Fibroblast of lung (primary cell): ENCODE data around the gene KIAA1755. TPM values are rescaled to one million over a fixed set of nuclear protein-coding genes. Genes with fewer than 3 reads are reported as not detected.

Experiments used
- DNase-seq, 2 donors: peaks; one replicate each; pipeline versions ENCODE4 v3.0.0 to v3.0.0-alpha.2; 2010; ENCODE audit warnings: low read depth in 2 of 2
- H2AFZ ChIP-seq: 2 replicates; pipeline ENCODE4 v1.5.1; 2012; ENCODE audit warnings: low read length, control low read depth, inconsistent platforms
- H3K27ac ChIP-seq: 2 replicates; pipeline ENCODE4 v1.5.1; 2011; ENCODE audit warnings: low read length, control low read depth; ENCODE audit not compliant: insufficient read depth
- H3K27me3 ChIP-seq: 2 replicates; pipeline ENCODE4 v1.5.1; 2011; ENCODE audit warnings: mild to moderate bottlenecking, low read length; ENCODE audit not compliant: control insufficient read depth, insufficient read depth
- H3K36me3 ChIP-seq: 2 replicates; pipeline ENCODE4 v1.5.1; 2011; ENCODE audit warnings: low read length; ENCODE audit not compliant: control insufficient read depth, insufficient read depth
- H3K4me1 ChIP-seq: 2 replicates; pipeline ENCODE4 v1.5.1; 2011; ENCODE audit warnings: low read length; ENCODE audit not compliant: control insufficient read depth, insufficient read depth; ENCODE audit errors: extremely low read depth
- H3K4me2 ChIP-seq: 2 replicates; pipeline ENCODE4 v1.5.1; 2011; ENCODE audit warnings: low read length, control low read depth; ENCODE audit not compliant: insufficient read depth; ENCODE audit errors: extremely low read depth
- H3K4me3 ChIP-seq, 4 experiments: fragments of 200-600 bp in 1 of 4; sonication (generic) in 1 of 4; replicated peaks in 1 of 4; 2 replicates each; pipeline ENCODE4 v1.5.1; 2011 to 2016; ENCODE audit warnings: low read length in 4 of 4, low read depth in 3 of 4, mild to moderate bottlenecking in 3 of 4, control low read depth in 2 of 4, inconsistent platforms in 1 of 4, mixed read lengths in 1 of 4; ENCODE audit not compliant: insufficient read depth in 1 of 4; ENCODE audit errors: control extremely low read depth in 1 of 4
- H3K79me2 ChIP-seq: 2 replicates; pipeline ENCODE4 v1.5.1; 2012; ENCODE audit warnings: mild to moderate bottlenecking, low read length, inconsistent platforms; ENCODE audit not compliant: control insufficient read depth, insufficient read depth
- H3K9ac ChIP-seq: 2 replicates; pipeline ENCODE4 v1.5.1; 2011; ENCODE audit warnings: mild to moderate bottlenecking, low read length, control low read depth; ENCODE audit not compliant: insufficient read depth
- H3K9me3 ChIP-seq: 2 replicates; pipeline ENCODE4 v1.5.1; 2012; ENCODE audit warnings: low read depth, low read length; ENCODE audit not compliant: control insufficient read depth, insufficient read depth
- H4K20me1 ChIP-seq: 2 replicates; pipeline ENCODE4 v1.5.1; 2011; ENCODE audit warnings: low read length; ENCODE audit not compliant: control insufficient read depth, insufficient read depth; ENCODE audit errors: extremely low read depth
- CTCF ChIP-seq, 2 donors: IDR thresholded peaks in 1 of 2; conservative IDR thresholded peaks in 1 of 2; 1 replicate in 1 of 2; 2 replicates in 1 of 2; pipeline ENCODE4 v1.5.1; 2011 to 2012; ENCODE audit warnings: low read length in 2 of 2, control low read depth in 1 of 2, inconsistent platforms in 1 of 2, low read depth in 1 of 2, mild to moderate bottlenecking in 1 of 2
- EZH2 ChIP-seq: IDR thresholded peaks from 2 replicates; pipeline ENCODE4 v1.5.1; 2012; ENCODE audit warnings: low read length, control low read depth, mild to moderate bottlenecking; ENCODE audit errors: missing control alignments
- polyA plus RNA-seq, 2 donors: library from polyadenylated mRNA; depleted of rRNA in 1 of 2; stranded (reverse) in 1 of 2; unstranded in 1 of 2; fragments of >200 nt; gene quantifications; 2 replicates each; pipeline ENCODE4 v1.2.1, GENCODE V29; 2011 to 2012; ENCODE audit warnings: missing spikeins in 1 of 2
- total RNA-seq: library from RNA; depleted of rRNA; stranded (reverse); fragments of >200 nt; gene quantifications from 2 replicates; pipeline ENCODE4 v1.2.1, GENCODE V29; 2014

The KIAA1755 gene
- total and polyA plus RNA-seq, 2 donors (not counting 1 experiment from before 2014, with no cell fraction given): 0.60 to 2.8 TPM

GRCh38 chr20:38267296-38267695 is 6.8 kb upstream of the KIAA1755 start:
- peaks cover 11% of the 10 kb centered on the region for H3K4me1 ChIP-seq
- TF ChIP-seq CTCF (conservative IDR thresholded peaks at IDR 0.05 in 1 of 2, IDR thresholded peaks at IDR 0.05 in 1 of 2; ENCODE audit: low read depth in 1 of 2, low read length in 2 of 2) (no peak), EZH2 (no peak)
- no peaks in the 10 kb centered on the region for H3K27me3 ChIP-seq
- no peak overlapping the region for H3K27ac ChIP-seq
- no peak overlapping the region for H3K9ac ChIP-seq
- H3K9me3 ChIP-seq: no peaks in the 10 kb centered on the region
- H3K4me2 ChIP-seq: no peak overlapping the region
- H3K36me3 ChIP-seq: no peaks in the 10 kb centered on the region
- H3K79me2 ChIP-seq: no peaks in the 10 kb centered on the region
- no peak overlapping the region for H3K4me3 ChIP-seq
- no peak for DNase-seq
- no peak overlapping the region for H2AFZ ChIP-seq
- H4K20me1 ChIP-seq: no peaks in the 10 kb centered on the region

GRCh38 chr20:38266426-38266825 is 5.9 kb upstream of the KIAA1755 start:
- Histone ChIP-seq H3K4me1 (peaks cover 8% of the 10 kb centered on the region), H3K9me3 (no peaks in the 10 kb centered on the region), H3K4me2 (no peak overlapping the region), H3K79me2 (no peaks in the 10 kb centered on the region), H4K20me1 (no peaks in the 10 kb centered on the region), H3K36me3 (no peaks in the 10 kb centered on the region), H3K9ac (no peak overlapping the region), H2AFZ (no peak overlapping the region), H3K27ac (no peak overlapping the region), H3K4me3 (no peak overlapping the region), H3K27me3 (no peaks in the 10 kb centered on the region)
- TF ChIP-seq EZH2 (no peak), CTCF (conservative IDR thresholded peaks at IDR 0.05 in 1 of 2, IDR thresholded peaks at IDR 0.05 in 1 of 2; ENCODE audit: low read depth in 1 of 2, low read length in 2 of 2) (no peak)
- no peak for DNase-seq

GRCh38 chr20:38262931-38263330 is 2.4 kb upstream of the KIAA1755 start:
- H3K27me3 ChIP-seq: no peaks in the 10 kb centered on the region
- DNase-seq: no peak
- H3K4me2 ChIP-seq: no peak overlapping the region
- no peaks in the 10 kb centered on the region for H3K36me3 ChIP-seq
- no peak overlapping the region for H3K9ac ChIP-seq
- TF ChIP-seq CTCF (conservative IDR thresholded peaks at IDR 0.05 in 1 of 2, IDR thresholded peaks at IDR 0.05 in 1 of 2; ENCODE audit: low read depth in 1 of 2, low read length in 2 of 2) (no peak), EZH2 (no peak)
- H4K20me1 ChIP-seq: no peaks in the 10 kb centered on the region
- no peak overlapping the region for H2AFZ ChIP-seq
- peaks cover 5% of the 10 kb centered on the region for H3K4me1 ChIP-seq
- H3K9me3 ChIP-seq: no peaks in the 10 kb centered on the region
- H3K79me2 ChIP-seq: no peaks in the 10 kb centered on the region
- H3K4me3 ChIP-seq: no peak overlapping the region
- no peak overlapping the region for H3K27ac ChIP-seq
